Activated gamma-delta T cell treated with anti-CD3 and anti-CD28 coated beads, Interleukin-2, amount 50 U/mL, for 16 hours (primary cell): Measurements from ENCODE around the gene DSTN.

Experiments used
- DNase-seq: peaks from one replicate; pipeline ENCODE4 v3.0.0-alpha.2; 2020; ENCODE audit warnings: low read depth

Gene DSTN

GRCh38 chr20:17637985-17638640 is 68.2 kb downstream of the DSTN start:
- DNase-seq: no peak

GRCh38 chr20:17638835-17639407 is 69.0 kb downstream of the DSTN start:
- no peak for DNase-seq

GRCh38 chr20:17640146-17640874 is 70.4 kb downstream of the DSTN start:
- DNase-seq: no peak

GRCh38 chr20:17640875-17641378 is 71.1 kb downstream of the DSTN start:
- DNase-seq: no peak

GRCh38 chr20:17641520-17641964 is 71.7 kb downstream of the DSTN start:
- no peak for DNase-seq

- no peak for DNase-seq
Observed at GRCh38 chr20:17641993-17642392, 72.1 kb downstream of the DSTN start.

GRCh38 chr20:17642404-17643269 is 72.8 kb downstream of the DSTN start:
- no peak for DNase-seq

GRCh38 chr20:17643531-17644188 is 73.8 kb downstream of the DSTN start:
- DNase-seq: no peak

- DNase-seq: no peak
Observed at GRCh38 chr20:17644451-17644850, 74.6 kb downstream of the DSTN start.

- DNase-seq: no peak
Observed at GRCh38 chr20:17645010-17645409, 75.1 kb downstream of the DSTN start.

- DNase-seq: no peak
Observed at GRCh38 chr20:17645546-17646208, 75.8 kb downstream of the DSTN start.

GRCh38 chr20:17646209-17646960 is 76.5 kb downstream of the DSTN start:
- no peak for DNase-seq

- no peak for DNase-seq
Observed at GRCh38 chr20:17646961-17647301, 77.1 kb downstream of the DSTN start.

- DNase-seq: no peak
Observed at GRCh38 chr20:17647391-17648314, 77.8 kb downstream of the DSTN start.

GRCh38 chr20:17648315-17648646 is 78.4 kb downstream of the DSTN start:
- no peak for DNase-seq

GRCh38 chr20:17648791-17649730 is 79.2 kb downstream of the DSTN start:
- DNase-seq: no peak

GRCh38 chr20:17650301-17651128 is 80.6 kb downstream of the DSTN start:
- DNase-seq: no peak
